ENCODE results near the gene STRADB.
A peak's percentile ranks its signal among the peaks of the same experiment; 100 is the strongest.
"Not testable (repeated sequence)": the region's sequence is repeated elsewhere in the genome, so short reads cannot be mapped to it uniquely, and the experiment has no call there.

Gene STRADB

GRCh38 chr2:201432038-201432620 is 19.4 kb upstream of the STRADB start:
- no peak for TF ChIP-seq CTCF (conservative IDR thresholded peaks at IDR 0.05; ENCODE audit: low read depth, low read length)
- H3K4me3 ChIP-seq (ENCODE audit: low read length), result no peak overlapping the region
- DNase-seq (ENCODE audit: low read depth), result peak; percentile 34

- no peak overlapping the region for H3K4me3 ChIP-seq (ENCODE audit: low read length)
- no peak for TF ChIP-seq CTCF (conservative IDR thresholded peaks at IDR 0.05; ENCODE audit: low read depth, low read length)
- no peak for DNase-seq (ENCODE audit: low read depth)
Observed at GRCh38 chr2:201432621-201433393, 18.7 kb upstream of the STRADB start.

GRCh38 chr2:201433394-201433995 is 18.0 kb upstream of the STRADB start:
- H3K4me3 ChIP-seq (ENCODE audit: low read length), result no peak overlapping the region
- no peak for DNase-seq (ENCODE audit: low read depth)
- TF ChIP-seq CTCF (conservative IDR thresholded peaks at IDR 0.05; ENCODE audit: low read depth, low read length), result no peak

DNA sequence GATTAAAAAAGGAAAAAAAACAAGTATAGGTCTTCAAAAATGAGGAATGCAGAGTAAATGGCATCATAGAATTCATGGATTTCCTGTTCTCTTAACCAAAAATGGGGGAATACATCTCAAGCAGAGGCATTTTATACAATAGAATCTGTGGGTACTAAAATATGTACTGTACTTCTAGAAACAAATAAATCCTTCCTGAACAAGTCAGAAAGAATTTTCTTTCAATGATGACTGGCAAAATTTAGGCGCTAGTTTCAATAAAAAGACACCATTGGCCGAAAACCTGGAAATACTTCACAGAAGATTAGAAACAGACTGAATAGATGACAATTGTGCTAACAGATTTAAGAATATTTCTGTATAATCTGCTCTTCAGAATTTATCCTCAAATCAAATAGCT is 15.4 kb upstream of the STRADB start:
- no peak for TF ChIP-seq CTCF (conservative IDR thresholded peaks at IDR 0.05; ENCODE audit: low read depth, low read length)
- no peak overlapping the region for H3K4me3 ChIP-seq (ENCODE audit: low read length)
- no peak for DNase-seq (ENCODE audit: low read depth)

GRCh38 chr2:201439336-201439922 is 12.1 kb upstream of the STRADB start:
- not testable (repeated sequence) for DNase-seq (ENCODE audit: low read depth); H3K4me3 ChIP-seq (ENCODE audit: low read length)

GRCh38 chr2:201440182-201440581 is 11.4 kb upstream of the STRADB start:
- DNase-seq (ENCODE audit: low read depth), result no peak
- no peak for TF ChIP-seq CTCF (conservative IDR thresholded peaks at IDR 0.05; ENCODE audit: low read depth, low read length)
- no peak overlapping the region for H3K4me3 ChIP-seq (ENCODE audit: low read length)

GRCh38 chr2:201441409-201441808 is 10.1 kb upstream of the STRADB start:
- no peak for TF ChIP-seq CTCF (conservative IDR thresholded peaks at IDR 0.05; ENCODE audit: low read depth, low read length)
- no peak for DNase-seq (ENCODE audit: low read depth)
- no peak overlapping the region for H3K4me3 ChIP-seq (ENCODE audit: low read length)
